ENCODE data around the gene KERA.

The KERA gene

DNA sequence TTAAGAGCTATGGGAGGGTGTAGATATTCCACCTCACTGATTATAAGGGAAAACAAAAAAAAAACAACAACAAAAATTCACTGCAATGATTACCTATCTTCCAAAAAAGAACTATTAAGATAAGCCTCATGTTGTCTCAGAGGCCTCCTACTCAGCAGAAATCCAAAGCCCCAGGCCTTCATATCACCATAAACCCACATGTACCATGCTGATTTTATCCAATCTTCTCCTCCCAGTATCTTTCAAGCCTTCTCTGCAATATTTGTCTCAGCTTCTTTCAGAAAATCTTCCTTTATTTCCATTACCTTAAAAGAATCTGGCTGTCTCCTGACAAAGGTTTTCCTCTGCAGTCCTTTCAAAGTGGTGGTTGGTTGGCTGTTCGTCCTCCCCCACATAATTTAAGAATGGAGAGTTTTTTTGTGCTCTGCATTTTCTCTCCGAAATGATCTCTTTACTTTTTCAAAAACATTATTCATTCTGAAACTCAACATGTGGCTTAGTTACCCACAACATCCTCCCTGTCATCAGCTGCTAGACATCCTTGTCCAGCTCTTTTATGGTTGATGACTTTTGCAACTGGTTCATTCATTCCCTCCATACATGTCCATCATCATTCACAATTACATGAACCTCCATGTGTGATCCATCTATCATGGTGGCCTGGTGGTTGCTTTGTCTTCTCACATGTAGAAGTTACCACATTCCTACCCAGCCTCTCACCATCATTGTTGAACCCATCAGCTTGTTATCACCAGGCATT, 50.1 kb downstream of the KERA start:
- DNase-seq: no peak

DNA sequence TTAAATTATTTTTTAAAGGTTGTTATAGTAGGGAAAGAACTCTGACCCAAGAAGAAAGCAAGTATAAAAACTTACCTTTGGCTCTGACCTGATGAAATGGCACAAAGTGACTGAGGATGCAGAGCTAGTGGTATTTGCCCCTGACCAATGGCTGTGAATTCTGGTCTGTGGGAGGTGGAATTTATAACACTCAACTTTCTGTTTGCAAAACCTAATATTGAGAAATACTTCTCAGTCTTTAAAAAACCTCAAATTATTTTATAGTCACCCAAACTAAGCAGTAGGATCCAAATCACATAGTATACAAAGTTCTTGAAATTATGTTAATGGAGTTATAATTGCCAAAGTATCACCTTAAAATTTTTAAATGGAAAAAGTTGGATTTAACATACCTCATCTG, 53.0 kb downstream of the KERA start, which contains the start of gene EPYC:
EPYC (minus strand) TSS at position 101 of the 400 bp plus-strand sequence. CDS start 2,407 bp downstream, outside the sequence.
- no peak for DNase-seq

DNA sequence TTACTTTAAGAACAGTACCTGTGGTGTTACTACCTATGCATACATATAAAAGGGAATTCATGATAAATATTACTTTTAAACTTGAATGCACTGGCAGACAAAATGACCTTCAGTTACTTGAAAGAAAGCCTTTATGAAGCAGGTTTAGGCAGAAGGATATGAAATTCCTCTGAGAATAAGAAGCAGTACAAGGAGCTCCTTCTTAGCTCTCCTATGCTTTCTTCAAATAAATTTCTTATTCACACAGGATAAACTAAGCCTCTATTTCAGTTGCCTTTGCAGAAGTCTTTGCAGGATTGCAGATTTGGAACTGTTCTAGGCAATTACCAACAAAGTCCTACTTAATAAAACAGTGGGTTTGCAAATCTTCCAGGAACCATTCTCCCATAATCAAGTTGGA, 54.1 kb downstream of the KERA start:
- no peak for DNase-seq

DNA sequence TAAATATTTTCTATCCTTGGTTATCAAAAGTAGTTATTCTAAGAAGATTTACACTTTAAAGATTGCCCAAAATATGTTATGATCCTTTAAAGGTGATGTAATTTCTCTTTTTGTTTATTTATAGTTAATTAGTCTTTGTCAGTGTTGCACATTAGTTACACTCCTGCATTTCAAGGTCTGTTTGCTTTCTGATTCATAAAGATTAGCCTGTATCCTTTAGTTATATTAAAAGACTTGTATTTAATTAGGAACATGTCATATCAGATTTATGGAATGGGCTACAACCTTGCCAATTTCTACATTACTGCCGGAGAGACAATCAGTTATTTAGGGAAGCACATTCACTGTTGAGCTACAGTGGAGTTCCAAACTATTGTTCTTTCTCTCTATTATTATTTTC, 56.5 kb downstream of the KERA start:
- DNase-seq: no peak

All from activated naive CD4-positive, alpha-beta T cell treated with anti-CD3 and anti-CD28 coated beads, Interleukin-2, amount 50 U/mL, for 16 hours (primary cell).